Measurements from ENCODE around the gene LCORL.
"Not testable (repeated sequence)": the region's sequence is repeated elsewhere in the genome, so short reads cannot be mapped to it uniquely, and the experiment has no call there.

Gene LCORL

GRCh38 chr4:17869327-17869726, 152.2 kb downstream of the LCORL start:
- Histone ChIP-seq H3K27ac (ENCODE audit: low read depth, low read length) (no peak overlapping the region), H3K9ac (ENCODE audit: low read length in 5 of 5) (no peak overlapping the region), H3K27me3 (ENCODE audit: control insufficient read depth in 5 of 5, insufficient read depth in 4 of 5, low read length in 5 of 5) (no peaks in the 10 kb centered on the region), H3K4me1 (ENCODE audit: control insufficient read depth in 5 of 5, insufficient read depth in 5 of 5, low read length in 5 of 5) (no peaks in the 10 kb centered on the region), H3K9me3 (ENCODE audit: control insufficient read depth in 5 of 5, low read length in 5 of 5) (no peaks in the 10 kb centered on the region), H3K4me3 (ENCODE audit: low read depth in 1 of 5, low read length in 5 of 5) (no peak overlapping the region), H3K36me3 (ENCODE audit: control insufficient read depth in 5 of 5, insufficient read depth in 5 of 5, low read length in 5 of 5) (peaks cover 0 to 3% (median 0%) of the 10 kb centered on the region in 5 donors)

- Histone ChIP-seq H3K27me3 (ENCODE audit: control insufficient read depth in 5 of 5, insufficient read depth in 4 of 5, low read length in 5 of 5) (no peaks in the 10 kb centered on the region), H3K36me3 (ENCODE audit: control insufficient read depth in 5 of 5, insufficient read depth in 5 of 5, low read length in 5 of 5) (peaks cover 0 to 5% (median 0%) of the 10 kb centered on the region in 5 donors), H3K9me3 (ENCODE audit: control insufficient read depth in 5 of 5, low read length in 5 of 5) (peaks cover 0 to under 1% (median 0%) of the 10 kb centered on the region in 5 donors), H3K9ac (ENCODE audit: low read length in 5 of 5) (no peak overlapping the region), H3K4me3 (ENCODE audit: low read depth in 1 of 5, low read length in 5 of 5) (no peak overlapping the region), H3K27ac (ENCODE audit: low read depth, low read length) (no peak overlapping the region), H3K4me1 (ENCODE audit: control insufficient read depth in 5 of 5, insufficient read depth in 5 of 5, low read length in 5 of 5) (no peaks in the 10 kb centered on the region)
These were observed 154.3 kb downstream of the LCORL start for GRCh38 chr4:17867276-17867675.

GRCh38 chr4:17866810-17867209, 154.7 kb downstream of the LCORL start:
- Histone ChIP-seq H3K4me3 (ENCODE audit: low read depth in 1 of 5, low read length in 5 of 5) (no peak overlapping the region), H3K27me3 (ENCODE audit: control insufficient read depth in 5 of 5, insufficient read depth in 4 of 5, low read length in 5 of 5) (no peaks in the 10 kb centered on the region), H3K9me3 (ENCODE audit: control insufficient read depth in 5 of 5, low read length in 5 of 5) (peaks cover 0 to 5% (median 0%) of the 10 kb centered on the region in 5 donors), H3K27ac (ENCODE audit: low read depth, low read length) (no peak overlapping the region), H3K9ac (ENCODE audit: low read length in 5 of 5) (no peak overlapping the region), H3K36me3 (ENCODE audit: control insufficient read depth in 5 of 5, insufficient read depth in 5 of 5, low read length in 5 of 5) (peaks cover 0 to 5% (median 0%) of the 10 kb centered on the region in 5 donors), H3K4me1 (ENCODE audit: control insufficient read depth in 5 of 5, insufficient read depth in 5 of 5, low read length in 5 of 5) (no peaks in the 10 kb centered on the region)

GRCh38 chr4:17865866-17866363, 155.6 kb downstream of the LCORL start:
- H3K4me3 ChIP-seq (ENCODE audit: low read depth in 1 of 5, low read length in 5 of 5): no peak overlapping the region
- H3K27ac ChIP-seq (ENCODE audit: low read depth, low read length): no peak overlapping the region
- H3K9ac ChIP-seq (ENCODE audit: low read length in 5 of 5): no peak overlapping the region
- no peaks in the 10 kb centered on the region for H3K27me3 ChIP-seq (ENCODE audit: control insufficient read depth in 5 of 5, insufficient read depth in 4 of 5, low read length in 5 of 5)
- no peaks in the 10 kb centered on the region for H3K4me1 ChIP-seq (ENCODE audit: control insufficient read depth in 5 of 5, insufficient read depth in 5 of 5, low read length in 5 of 5)
- peaks cover 0 to 5% (median 0%) of the 10 kb centered on the region in 5 donors for H3K36me3 ChIP-seq (ENCODE audit: control insufficient read depth in 5 of 5, insufficient read depth in 5 of 5, low read length in 5 of 5)
- peaks cover 0 to 6% (median 0%) of the 10 kb centered on the region in 5 donors for H3K9me3 ChIP-seq (ENCODE audit: control insufficient read depth in 5 of 5, low read length in 5 of 5)

GRCh38 chr4:17861906-17862305, 159.6 kb downstream of the LCORL start:
- not testable (repeated sequence) for H3K4me1 ChIP-seq (ENCODE audit: control insufficient read depth in 5 of 5, insufficient read depth in 5 of 5, low read length in 5 of 5); H3K4me3 ChIP-seq (ENCODE audit: low read depth in 1 of 5, low read length in 5 of 5)

GRCh38 chr4:17859793-17860406, 161.7 kb downstream of the LCORL start:
- Histone ChIP-seq H3K4me1 (ENCODE audit: control insufficient read depth in 5 of 5, insufficient read depth in 5 of 5, low read length in 5 of 5) (no peaks in the 10 kb centered on the region), H3K36me3 (ENCODE audit: control insufficient read depth in 5 of 5, insufficient read depth in 5 of 5, low read length in 5 of 5) (peaks cover 0 to 2% (median 0%) of the 10 kb centered on the region in 5 donors), H3K27ac (ENCODE audit: low read depth, low read length) (no peak overlapping the region), H3K9me3 (ENCODE audit: control insufficient read depth in 5 of 5, low read length in 5 of 5) (peaks cover 0 to 6% (median 0%) of the 10 kb centered on the region in 5 donors), H3K9ac (ENCODE audit: low read length in 5 of 5) (no peak overlapping the region), H3K27me3 (ENCODE audit: control insufficient read depth in 5 of 5, insufficient read depth in 4 of 5, low read length in 5 of 5) (no peaks in the 10 kb centered on the region), H3K4me3 (ENCODE audit: low read depth in 1 of 5, low read length in 5 of 5) (no peak overlapping the region)

More at GRCh38 chr4:17861906-17862305, 159.6 kb downstream of the LCORL start:
- H3K9ac ChIP-seq (ENCODE audit: low read length in 5 of 5); H3K9me3 ChIP-seq (ENCODE audit: control insufficient read depth in 5 of 5, low read length in 5 of 5); H3K27ac ChIP-seq (ENCODE audit: low read depth, low read length); H3K36me3 ChIP-seq (ENCODE audit: control insufficient read depth in 5 of 5, insufficient read depth in 5 of 5, low read length in 5 of 5); H3K27me3 ChIP-seq (ENCODE audit: control insufficient read depth in 5 of 5, insufficient read depth in 4 of 5, low read length in 5 of 5): not testable (repeated sequence)

- H3K27me3 ChIP-seq (ENCODE audit: control insufficient read depth in 5 of 5, insufficient read depth in 4 of 5, low read length in 5 of 5): no peaks in the 10 kb centered on the region
- no peaks in the 10 kb centered on the region for H3K4me1 ChIP-seq (ENCODE audit: control insufficient read depth in 5 of 5, insufficient read depth in 5 of 5, low read length in 5 of 5)
- H3K9me3 ChIP-seq (ENCODE audit: control insufficient read depth in 5 of 5, low read length in 5 of 5): no peaks in the 10 kb centered on the region
- H3K36me3 ChIP-seq (ENCODE audit: control insufficient read depth in 5 of 5, insufficient read depth in 5 of 5, low read length in 5 of 5): no peaks in the 10 kb centered on the region
- no peak overlapping the region for H3K9ac ChIP-seq (ENCODE audit: low read length in 5 of 5)
- no peak overlapping the region for H3K4me3 ChIP-seq (ENCODE audit: low read depth in 1 of 5, low read length in 5 of 5)
- H3K27ac ChIP-seq (ENCODE audit: low read depth, low read length): no peak overlapping the region
These were observed 167.5 kb downstream of the LCORL start for GRCh38 chr4:17854036-17854435.

GRCh38 chr4:17851959-17852358, 169.6 kb downstream of the LCORL start:
- H3K27me3 ChIP-seq (ENCODE audit: control insufficient read depth in 5 of 5, insufficient read depth in 4 of 5, low read length in 5 of 5): no peaks in the 10 kb centered on the region
- no peaks in the 10 kb centered on the region for H3K36me3 ChIP-seq (ENCODE audit: control insufficient read depth in 5 of 5, insufficient read depth in 5 of 5, low read length in 5 of 5)
- no peaks in the 10 kb centered on the region for H3K4me1 ChIP-seq (ENCODE audit: control insufficient read depth in 5 of 5, insufficient read depth in 5 of 5, low read length in 5 of 5)
- no peak overlapping the region for H3K9ac ChIP-seq (ENCODE audit: low read length in 5 of 5)
- H3K27ac ChIP-seq (ENCODE audit: low read depth, low read length): no peak overlapping the region
- H3K4me3 ChIP-seq (ENCODE audit: low read depth in 1 of 5, low read length in 5 of 5): no peak overlapping the region
- no peaks in the 10 kb centered on the region for H3K9me3 ChIP-seq (ENCODE audit: control insufficient read depth in 5 of 5, low read length in 5 of 5)

GRCh38 chr4:17850295-17850694, 171.3 kb downstream of the LCORL start:
- H3K9me3 ChIP-seq (ENCODE audit: control insufficient read depth in 5 of 5, low read length in 5 of 5); H3K9ac ChIP-seq (ENCODE audit: low read length in 5 of 5): not testable (repeated sequence)

GRCh38 chr4:17846266-17846665, 175.3 kb downstream of the LCORL start:
- Histone ChIP-seq H3K36me3 (ENCODE audit: control insufficient read depth in 5 of 5, insufficient read depth in 5 of 5, low read length in 5 of 5) (peaks cover 0 to 11% (median 0%) of the 10 kb centered on the region in 5 donors), H3K4me1 (ENCODE audit: control insufficient read depth in 5 of 5, insufficient read depth in 5 of 5, low read length in 5 of 5) (no peaks in the 10 kb centered on the region), H3K27ac (ENCODE audit: low read depth, low read length) (no peak overlapping the region), H3K9me3 (ENCODE audit: control insufficient read depth in 5 of 5, low read length in 5 of 5) (no peaks in the 10 kb centered on the region), H3K4me3 (ENCODE audit: low read depth in 1 of 5, low read length in 5 of 5) (no peak overlapping the region), H3K27me3 (ENCODE audit: control insufficient read depth in 5 of 5, insufficient read depth in 4 of 5, low read length in 5 of 5) (no peaks in the 10 kb centered on the region), H3K9ac (ENCODE audit: low read length in 5 of 5) (no peak overlapping the region)

More at GRCh38 chr4:17850295-17850694, 171.3 kb downstream of the LCORL start:
- H3K4me1 ChIP-seq (ENCODE audit: control insufficient read depth in 5 of 5, insufficient read depth in 5 of 5, low read length in 5 of 5); H3K27me3 ChIP-seq (ENCODE audit: control insufficient read depth in 5 of 5, insufficient read depth in 4 of 5, low read length in 5 of 5); H3K36me3 ChIP-seq (ENCODE audit: control insufficient read depth in 5 of 5, insufficient read depth in 5 of 5, low read length in 5 of 5); H3K27ac ChIP-seq (ENCODE audit: low read depth, low read length); H3K4me3 ChIP-seq (ENCODE audit: low read depth in 1 of 5, low read length in 5 of 5): not testable (repeated sequence)
